H9 (cell line): Measurements from ENCODE around the gene BTNL8. TPM values are rescaled to one million over a fixed set of nuclear protein-coding genes. Genes with fewer than 3 reads are reported as not detected.

Experiments
- DNase-seq: peaks from one replicate; pipeline ENCODE4 v3.0.0-alpha.2; 2017
- H2AFZ ChIP-seq: one replicate; pipeline ENCODE4 v1.6.1; 2013; ENCODE audit warnings: mild to moderate bottlenecking, low read length, control low read depth, moderate library complexity
- H2AK5ac ChIP-seq: 2 replicates; pipeline ENCODE4 v1.6.1; 2013; ENCODE audit warnings: low read length, control low read depth, mixed read lengths; ENCODE audit not compliant: insufficient read length
- H2BK120ac ChIP-seq: one replicate; pipeline ENCODE4 v1.6.1; 2013; ENCODE audit warnings: low read depth, mild to moderate bottlenecking, low read length, control low read depth, inconsistent platforms; ENCODE audit not compliant: poor library complexity, severe bottlenecking
- H2BK12ac ChIP-seq: 2 replicates; pipeline ENCODE4 v1.6.1; 2013; ENCODE audit warnings: low read length, control low read depth, mixed read lengths, low read depth; ENCODE audit not compliant: insufficient read length
- H2BK15ac ChIP-seq: 2 replicates; pipeline ENCODE4 v1.6.1; 2013; ENCODE audit warnings: low read depth, low read length, control low read depth
- H2BK20ac ChIP-seq: one replicate; pipeline ENCODE4 v1.6.1; 2013; ENCODE audit warnings: low read depth, mild to moderate bottlenecking, low read length, control low read depth, inconsistent platforms; ENCODE audit not compliant: poor library complexity, severe bottlenecking
- H2BK5ac ChIP-seq: 2 replicates; pipeline ENCODE4 v1.6.1; 2013; ENCODE audit warnings: low read length, control low read depth, mixed read lengths; ENCODE audit not compliant: insufficient read length
- H3K14ac ChIP-seq: 2 replicates; pipeline ENCODE4 v1.6.1; 2013; ENCODE audit warnings: low read length, control low read depth; ENCODE audit not compliant: insufficient read depth
- H3K18ac ChIP-seq: 2 replicates; pipeline ENCODE4 v1.6.1; 2013; ENCODE audit warnings: low read depth, mild to moderate bottlenecking, mixed read lengths, low read length, control low read depth; ENCODE audit not compliant: insufficient read length
- H3K23ac ChIP-seq: 2 replicates; pipeline ENCODE4 v1.6.1; 2013; ENCODE audit warnings: low read length, control low read depth, mixed read lengths, low read depth; ENCODE audit not compliant: insufficient read length
- H3K23me2 ChIP-seq: 2 replicates; pipeline ENCODE4 v1.6.1; 2013; ENCODE audit warnings: low read depth, mild to moderate bottlenecking, mixed read lengths, low read length, control low read depth; ENCODE audit not compliant: insufficient read length, poor library complexity, severe bottlenecking
- H3K27ac ChIP-seq: 2 replicates; pipeline ENCODE4 v1.5.1; 2013; ENCODE audit warnings: low read length, control low read depth, mixed read lengths, low read depth; ENCODE audit not compliant: insufficient read length
- H3K27me3 ChIP-seq: 2 replicates; pipeline ENCODE4 v1.6.1; 2013; ENCODE audit warnings: low read length, control low read depth, inconsistent platforms; ENCODE audit not compliant: insufficient read depth
- H3K4ac ChIP-seq: 2 replicates; pipeline ENCODE4 v1.6.1; 2013; ENCODE audit warnings: low read depth, mild to moderate bottlenecking, control low read depth, inconsistent platforms, low read length, moderate library complexity
- H3K4me1 ChIP-seq: 2 replicates; pipeline ENCODE4 v1.6.1; 2013; ENCODE audit warnings: low read length, control low read depth, inconsistent platforms; ENCODE audit not compliant: insufficient read depth
- H3K4me2 ChIP-seq: 2 replicates; pipeline ENCODE4 v1.6.1; 2013; ENCODE audit warnings: low read length, control low read depth, mixed read lengths; ENCODE audit not compliant: insufficient read length, insufficient read depth
- H3K56ac ChIP-seq: 2 replicates; pipeline ENCODE4 v1.6.1; 2013; ENCODE audit warnings: low read depth, mild to moderate bottlenecking, mixed read lengths, low read length, control low read depth; ENCODE audit not compliant: insufficient read length
- H3K79me1 ChIP-seq: 2 replicates; pipeline ENCODE4 v1.6.1; 2013; ENCODE audit warnings: low read depth, mild to moderate bottlenecking, moderate library complexity, low read length, control low read depth, inconsistent platforms; ENCODE audit not compliant: insufficient read depth, poor library complexity, severe bottlenecking
- H3K79me2 ChIP-seq: 2 replicates; pipeline ENCODE4 v1.6.1; 2013; ENCODE audit warnings: low read length, control low read depth, inconsistent platforms; ENCODE audit not compliant: insufficient read depth
- H3K9ac ChIP-seq: 2 replicates; pipeline ENCODE4 v1.6.1; 2013; ENCODE audit warnings: low read length, control low read depth, mixed read lengths; ENCODE audit not compliant: insufficient read length; ENCODE audit errors: extremely low read depth
- H3K9me3 ChIP-seq: one replicate; pipeline ENCODE4 v1.6.1; 2013; ENCODE audit warnings: low read depth, low read length, inconsistent platforms; ENCODE audit not compliant: control insufficient read depth
- H3T11ph ChIP-seq: one replicate; pipeline ENCODE4 v1.6.1; 2013; ENCODE audit warnings: mild to moderate bottlenecking, low read length, control low read depth, inconsistent platforms
- H4K20me1 ChIP-seq: one replicate; pipeline ENCODE4 v1.6.1; 2013; ENCODE audit not compliant: control insufficient read depth, insufficient read length, insufficient read depth
- H4K5ac ChIP-seq: 2 replicates; pipeline ENCODE4 v1.6.1; 2013; ENCODE audit warnings: low read depth, mild to moderate bottlenecking, mixed read lengths, low read length, control low read depth; ENCODE audit not compliant: insufficient read length
- H4K8ac ChIP-seq: replicated peaks from 2 replicates; pipeline ENCODE4 v1.6.1; 2013; ENCODE audit warnings: low read length, control low read depth, mixed read lengths, low read depth; ENCODE audit not compliant: insufficient read length
- H4K91ac ChIP-seq: 2 replicates; pipeline ENCODE4 v1.6.1; 2013; ENCODE audit warnings: low read depth, mild to moderate bottlenecking, moderate library complexity, mixed read lengths, low read length, control low read depth; ENCODE audit not compliant: insufficient read length
- H3K27ac Mint-ChIP-seq, 3 experiments: 2 replicates in 2 of 3; 3 replicates in 1 of 3; pipeline ENCODE4 v1.8.0; 2020 to 2021; ENCODE audit warnings: mixed read lengths in 3 of 3, mild to moderate bottlenecking in 1 of 3, moderate library complexity in 1 of 3
- H3K27me3 Mint-ChIP-seq: 2 replicates; pipeline ENCODE4 v1.8.0; 2021; ENCODE audit warnings: low read depth, mild to moderate bottlenecking, moderate library complexity, mixed read lengths
- H3K36me3 Mint-ChIP-seq, 3 experiments: 2 replicates in 2 of 3; 3 replicates in 1 of 3; pipeline ENCODE4 v1.8.0; 2020 to 2021; ENCODE audit warnings: low read depth in 3 of 3, mixed read lengths in 3 of 3; ENCODE audit not compliant: insufficient read depth in 1 of 3
- H3K4me1 Mint-ChIP-seq, 2 experiments: 2 replicates each; pipeline ENCODE4 v1.8.0; 2020; ENCODE audit warnings: mixed read lengths in 2 of 2
- H3K4me3 Mint-ChIP-seq, 2 experiments: 2 replicates in 1 of 2; 3 replicates in 1 of 2; pipeline ENCODE4 v1.8.0; 2020 to 2021; ENCODE audit warnings: mild to moderate bottlenecking in 2 of 2, mixed read lengths in 2 of 2, moderate library complexity in 1 of 2
- H3K9me3 Mint-ChIP-seq, 2 experiments: 2 replicates in 1 of 2; 3 replicates in 1 of 2; pipeline ENCODE4 v1.8.0; 2020; ENCODE audit warnings: mild to moderate bottlenecking in 2 of 2, mixed read lengths in 2 of 2, moderate library complexity in 1 of 2
- CTCF ChIP-seq: fragments of 200-600 bp; sonication (generic); conservative IDR thresholded peaks from 3 replicates; pipeline ENCODE4 v1.8.0; 2021; ENCODE audit warnings: antibody characterized with exemption, mild to moderate bottlenecking
- WGBS: extraction: QIAGEN DNeasy Blood & Tissue Kit; methylation state at CpG from one replicate; pipeline ENCODE4 v1.1.7; 2013; ENCODE audit warnings: missing lambda C conversion rate, low lambda C conversion rate, mixed read lengths; ENCODE audit not compliant: insufficient read length; ENCODE audit errors: extremely low coverage; 5-methylcytosine and 5-hydroxymethylcytosine counted together
- total RNA-seq: library from RNA; stranded (reverse); gene quantifications from 2 replicates; pipeline ENCODE4 v1.2.1, GENCODE V29; 2021

The BTNL8 gene
- total RNA-seq, 1 experiment from 2014 or later, result 0.13 TPM

GRCh38 chr5:180922932-180923331 is 24.0 kb downstream of the BTNL8 start:
- Histone ChIP-seq H3K4me1 (no peaks in the 10 kb centered on the region), H4K20me1 (no peaks in the 10 kb centered on the region), H3K23ac (no peak overlapping the region), H2BK15ac (no peak overlapping the region), H3K27ac (no peak overlapping the region), H2BK5ac (no peak overlapping the region), H4K5ac (no peak overlapping the region), H2AFZ (no peak overlapping the region), H3K79me2 (no peaks in the 10 kb centered on the region), H3K9me3 (no peaks in the 10 kb centered on the region), H2BK20ac (no peak overlapping the region), H2BK12ac (no peak overlapping the region), H3K4ac (no peak overlapping the region), H4K8ac (no peak overlapping the region), H3K14ac (no peak overlapping the region), H3K4me2 (no peak overlapping the region), H3K27me3 (no peaks in the 10 kb centered on the region), H3K18ac (no peak overlapping the region), H2AK5ac (no peak overlapping the region), H4K91ac (no peak overlapping the region), H3K23me2 (no peaks in the 10 kb centered on the region), H2BK120ac (no peak overlapping the region), H3T11ph (no peak overlapping the region), H3K9ac (no peak overlapping the region), H3K56ac (no peak overlapping the region), H3K79me1 (no peaks in the 10 kb centered on the region)
- Mint-ChIP-seq H3K27me3 (peaks cover 12% of the 10 kb centered on the region), H3K4me1 (peaks cover 9 to 12% of the 10 kb centered on the region in 2 experiments), H3K27ac (no peak overlapping the region), H3K9me3 (peaks cover 25 to 27% of the 10 kb centered on the region in 2 experiments), H3K4me3 (no peak overlapping the region), H3K36me3 (no peaks in the 10 kb centered on the region; a peak in 1 of 7 replicates)
- no peak for TF ChIP-seq CTCF
- no peak for DNase-seq
- no CpG with 5 or more reads among the region's 1 CpG for WGBS
